Measurements from ENCODE around the gene RDH8.

The RDH8 gene

DNA sequence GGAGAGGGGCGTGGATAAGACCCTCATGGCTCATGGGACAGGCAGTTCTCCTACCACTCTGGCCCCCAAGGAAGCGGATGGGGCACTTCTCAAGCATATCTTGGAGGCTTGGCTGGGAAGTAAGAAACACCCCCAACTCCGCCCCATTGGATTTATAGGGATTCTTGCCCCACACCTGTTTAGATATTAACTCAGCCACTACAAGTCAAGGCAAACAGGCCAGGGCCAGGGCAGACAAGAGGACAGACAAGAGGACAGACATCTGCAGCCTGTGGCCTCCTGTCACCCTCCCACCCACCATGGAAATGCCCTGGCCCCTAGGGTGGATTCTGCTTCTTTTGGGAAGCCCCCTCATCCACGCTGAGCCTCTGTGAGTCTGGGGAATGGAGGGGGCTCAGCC lies 24.1 kb downstream of the RDH8 start:
- Histone ChIP-seq H3K4me3 (no peak overlapping the region), H3K9ac (ENCODE audit: insufficient read length) (no peak overlapping the region), H3K9me3 (ENCODE audit: low read depth, low read length) (no peaks in the 10 kb centered on the region), H3K27ac (no peak overlapping the region), H3K36me3 (ENCODE audit: insufficient read depth, low read length) (no peaks in the 10 kb centered on the region)
- no peak for DNase-seq (ENCODE audit: low read depth, low spot score)
- TF ChIP-seq POLR2AphosphoS5 (IDR thresholded peaks at IDR 0.05; ENCODE audit: borderline replicate concordance, low read depth, low read length): no peak
- no peak for TF ChIP-seq EZH2 (IDR thresholded peaks at IDR 0.05)
- TF ChIP-seq FOXP2 (optimal IDR thresholded peaks at IDR 0.05; ENCODE audit: control extremely low read depth, extremely low read length, insufficient read depth): no peak

DNA sequence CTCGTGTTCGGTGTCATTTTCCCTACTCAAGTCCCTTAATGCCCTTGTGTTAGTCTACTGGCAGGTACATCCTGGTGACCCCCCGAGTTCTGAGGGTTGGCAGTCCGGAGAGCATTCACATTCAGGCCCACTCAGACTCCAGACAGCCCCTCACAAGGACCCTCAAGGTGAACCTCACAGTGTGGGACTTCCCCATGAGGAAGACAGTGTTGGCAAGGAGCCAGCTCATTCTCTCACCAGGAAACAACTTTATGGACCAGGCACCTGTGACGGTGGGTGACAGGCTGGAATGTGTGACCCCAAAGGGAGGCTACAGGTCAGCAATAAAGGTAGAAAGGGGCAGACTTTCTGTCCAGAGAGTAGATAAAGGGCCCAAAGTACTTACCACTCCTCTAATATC lies 24.5 kb downstream of the RDH8 start:
- Histone ChIP-seq H3K9ac (ENCODE audit: insufficient read length) (no peak overlapping the region), H3K9me3 (ENCODE audit: low read depth, low read length) (no peaks in the 10 kb centered on the region), H3K36me3 (ENCODE audit: insufficient read depth, low read length) (no peaks in the 10 kb centered on the region), H3K4me3 (no peak overlapping the region), H3K27ac (no peak overlapping the region)
- TF ChIP-seq EZH2 (IDR thresholded peaks at IDR 0.05) (no peak), POLR2AphosphoS5 (IDR thresholded peaks at IDR 0.05; ENCODE audit: borderline replicate concordance, low read depth, low read length) (no peak), FOXP2 (optimal IDR thresholded peaks at IDR 0.05; ENCODE audit: control extremely low read depth, extremely low read length, insufficient read depth) (no peak)
- DNase-seq (ENCODE audit: low read depth, low spot score): no peak

DNA sequence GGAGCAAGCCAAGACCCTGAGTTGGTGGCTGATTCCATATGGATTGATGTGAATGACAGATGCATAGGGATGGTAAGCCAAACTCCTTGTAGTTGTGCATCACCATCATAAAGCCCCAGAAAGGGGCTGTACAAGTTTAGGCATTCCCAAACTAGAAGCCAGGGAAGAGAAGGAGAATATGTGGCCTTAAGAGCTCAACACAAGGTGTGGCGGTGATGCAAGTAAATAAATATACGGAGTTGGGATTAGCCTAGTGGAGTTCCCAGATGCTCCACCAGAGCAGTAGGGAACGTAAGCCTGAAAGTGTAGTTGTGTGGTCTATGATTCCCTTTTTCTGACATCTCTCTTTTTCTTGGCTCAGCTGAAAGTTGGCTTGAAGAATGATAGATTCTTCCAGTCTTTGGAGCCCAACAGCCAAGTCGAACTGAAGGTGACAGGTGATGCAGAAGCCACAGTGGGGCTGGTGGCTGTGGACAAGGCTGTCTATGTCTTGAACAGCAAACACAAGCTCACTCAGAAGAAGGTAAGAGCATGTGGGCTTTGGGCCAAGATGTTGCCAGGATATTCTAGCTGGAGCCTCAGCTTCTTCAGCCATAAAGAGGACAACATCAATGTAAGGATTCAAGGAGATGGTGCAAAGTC lies 30.1 kb downstream of the RDH8 start:
- H3K9me3 ChIP-seq (ENCODE audit: low read depth, low read length): no peaks in the 10 kb centered on the region
- no peak for DNase-seq (ENCODE audit: low read depth, low spot score)
- H3K9ac ChIP-seq (ENCODE audit: insufficient read length): no peak overlapping the region
- H3K4me3 ChIP-seq: no peak overlapping the region
- TF ChIP-seq EZH2 (IDR thresholded peaks at IDR 0.05) (no peak), FOXP2 (optimal IDR thresholded peaks at IDR 0.05; ENCODE audit: control extremely low read depth, extremely low read length, insufficient read depth) (no peak), POLR2AphosphoS5 (IDR thresholded peaks at IDR 0.05; ENCODE audit: borderline replicate concordance, low read depth, low read length) (no peak)
- no peak overlapping the region for H3K27ac ChIP-seq
- no peaks in the 10 kb centered on the region for H3K36me3 ChIP-seq (ENCODE audit: insufficient read depth, low read length)

DNA sequence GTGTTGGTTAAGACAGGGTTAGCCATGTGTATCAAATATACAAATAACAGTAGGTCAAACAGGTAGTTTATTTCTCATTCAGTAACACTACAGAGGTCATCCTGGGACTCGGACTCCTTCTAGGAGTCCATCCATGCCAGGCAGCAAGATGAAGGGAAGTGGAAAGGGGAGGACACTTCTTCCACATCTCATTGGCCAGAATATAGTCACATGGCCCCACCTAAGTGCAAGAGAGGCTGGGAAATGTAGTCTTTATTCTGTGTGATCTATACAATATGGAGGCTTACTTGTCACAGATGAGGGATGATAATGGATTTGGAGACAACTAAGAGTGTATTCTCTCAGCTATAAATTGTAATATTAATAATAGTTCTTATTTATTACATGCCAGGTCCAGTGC lies 31.1 kb downstream of the RDH8 start:
- TF ChIP-seq POLR2AphosphoS5 (IDR thresholded peaks at IDR 0.05; ENCODE audit: borderline replicate concordance, low read depth, low read length) (no peak), EZH2 (IDR thresholded peaks at IDR 0.05) (no peak), FOXP2 (optimal IDR thresholded peaks at IDR 0.05; ENCODE audit: control extremely low read depth, extremely low read length, insufficient read depth) (no peak)
- no peaks in the 10 kb centered on the region for H3K9me3 ChIP-seq (ENCODE audit: low read depth, low read length)
- H3K9ac ChIP-seq (ENCODE audit: insufficient read length): no peak overlapping the region
- no peak for DNase-seq (ENCODE audit: low read depth, low spot score)
- H3K36me3 ChIP-seq (ENCODE audit: insufficient read depth, low read length): no peaks in the 10 kb centered on the region
- no peak overlapping the region for H3K4me3 ChIP-seq
- H3K27ac ChIP-seq: no peak overlapping the region

DNA sequence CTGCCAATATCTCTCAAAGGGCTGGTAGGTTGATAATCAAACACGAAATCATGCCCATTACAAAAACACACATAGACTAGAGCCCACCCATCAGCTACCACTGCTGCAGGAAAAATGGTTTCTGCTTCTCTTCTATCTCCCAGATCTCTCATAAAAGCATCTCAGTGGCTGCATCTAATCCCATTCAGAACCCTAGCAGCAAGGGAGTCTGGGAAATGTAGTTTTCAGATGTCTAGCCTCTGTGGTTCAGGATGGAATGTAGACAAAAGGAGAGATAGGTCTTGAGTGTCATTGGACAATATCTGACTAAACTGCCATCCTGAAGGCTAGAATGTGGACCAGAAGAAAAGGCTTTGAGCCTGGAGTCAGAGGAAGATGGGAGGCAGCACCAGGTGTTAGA lies 32.1 kb downstream of the RDH8 start:
- H3K27ac ChIP-seq: no peak overlapping the region
- H3K4me3 ChIP-seq: no peak overlapping the region
- no peaks in the 10 kb centered on the region for H3K36me3 ChIP-seq (ENCODE audit: insufficient read depth, low read length)
- H3K9ac ChIP-seq (ENCODE audit: insufficient read length): no peak overlapping the region
- TF ChIP-seq POLR2AphosphoS5 (IDR thresholded peaks at IDR 0.05; ENCODE audit: borderline replicate concordance, low read depth, low read length) (no peak), EZH2 (IDR thresholded peaks at IDR 0.05) (no peak), FOXP2 (optimal IDR thresholded peaks at IDR 0.05; ENCODE audit: control extremely low read depth, extremely low read length, insufficient read depth) (no peak)
- H3K9me3 ChIP-seq (ENCODE audit: low read depth, low read length): no peaks in the 10 kb centered on the region
- no peak for DNase-seq (ENCODE audit: low read depth, low spot score)

DNA sequence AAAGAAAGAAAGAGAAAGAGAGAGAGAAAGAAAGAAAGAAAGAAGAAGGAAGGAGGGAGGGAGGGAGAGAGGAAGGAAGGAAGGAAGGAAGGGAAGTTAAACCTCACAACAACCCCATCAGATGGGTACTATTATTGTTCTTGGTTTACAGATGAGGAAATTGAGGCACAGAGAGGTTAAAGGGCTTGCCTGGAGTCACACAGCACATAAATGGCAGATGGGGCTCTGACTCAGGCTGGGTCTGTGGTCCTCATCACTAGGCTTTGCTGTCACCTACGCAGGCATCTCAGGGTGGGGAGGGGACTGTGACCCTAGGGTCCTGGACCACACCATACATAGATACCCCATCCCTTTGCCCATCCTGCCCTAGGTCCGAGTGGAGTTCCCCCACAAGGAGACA lies 36.3 kb downstream of the RDH8 start:
- TF ChIP-seq FOXP2 (optimal IDR thresholded peaks at IDR 0.05; ENCODE audit: control extremely low read depth, extremely low read length, insufficient read depth): no peak
- no peak for TF ChIP-seq POLR2AphosphoS5 (IDR thresholded peaks at IDR 0.05; ENCODE audit: borderline replicate concordance, low read depth, low read length)
- TF ChIP-seq EZH2 (IDR thresholded peaks at IDR 0.05): no peak
- Histone ChIP-seq H3K9me3 (ENCODE audit: low read depth, low read length) (no peaks in the 10 kb centered on the region), H3K4me3 (no peak overlapping the region), H3K36me3 (ENCODE audit: insufficient read depth, low read length) (no peaks in the 10 kb centered on the region), H3K27ac (no peak overlapping the region), H3K9ac (ENCODE audit: insufficient read length) (no peak overlapping the region)
- no peak for DNase-seq (ENCODE audit: low read depth, low spot score)

DNA sequence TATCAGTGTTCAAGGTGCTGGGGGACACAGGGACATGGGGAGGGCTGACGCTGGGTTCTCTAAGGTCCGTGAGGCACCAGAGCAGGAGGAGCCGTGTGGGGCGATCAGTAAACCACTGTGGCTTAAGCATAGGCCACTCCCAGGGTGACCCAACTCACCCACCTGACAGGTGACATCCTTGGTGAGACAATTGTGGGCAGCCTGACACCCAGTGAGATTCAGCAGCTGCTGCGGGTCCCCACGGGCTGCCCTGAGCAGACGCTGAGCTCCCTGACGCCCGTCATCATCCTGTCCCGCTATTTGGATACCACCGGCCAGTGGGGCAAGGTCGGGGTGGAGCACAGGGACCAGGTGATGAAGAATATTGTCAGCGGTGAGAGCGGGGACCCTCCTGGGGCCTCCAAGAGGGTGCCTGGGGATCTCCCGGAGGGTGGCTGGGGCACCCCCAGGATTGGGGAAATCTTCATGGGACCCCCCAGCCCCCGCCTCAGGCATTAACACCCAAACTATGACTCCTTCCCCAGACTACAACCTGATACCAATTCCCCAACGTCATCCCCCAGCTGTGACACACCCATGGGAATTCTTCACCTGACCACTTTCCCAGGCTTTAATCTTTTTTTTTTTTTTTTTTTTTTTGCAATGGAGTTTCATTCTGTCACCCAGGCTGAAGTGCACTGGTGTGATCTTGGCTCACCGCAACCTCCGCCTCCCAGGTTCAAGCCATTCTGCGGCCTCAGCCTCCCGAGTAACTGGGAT lies 39.5 kb downstream of the RDH8 start:
- no peak overlapping the region for H3K27ac ChIP-seq
- H3K9ac ChIP-seq (ENCODE audit: insufficient read length): no peak overlapping the region
- H3K9me3 ChIP-seq (ENCODE audit: low read depth, low read length): no peaks in the 10 kb centered on the region
- H3K36me3 ChIP-seq (ENCODE audit: insufficient read depth, low read length): no peaks in the 10 kb centered on the region
- no peak overlapping the region for H3K4me3 ChIP-seq
- TF ChIP-seq FOXP2 (optimal IDR thresholded peaks at IDR 0.05; ENCODE audit: control extremely low read depth, extremely low read length, insufficient read depth) (no peak), POLR2AphosphoS5 (IDR thresholded peaks at IDR 0.05; ENCODE audit: borderline replicate concordance, low read depth, low read length) (no peak), EZH2 (IDR thresholded peaks at IDR 0.05) (no peak)
- DNase-seq (ENCODE audit: low read depth, low spot score): no peak

DNA sequence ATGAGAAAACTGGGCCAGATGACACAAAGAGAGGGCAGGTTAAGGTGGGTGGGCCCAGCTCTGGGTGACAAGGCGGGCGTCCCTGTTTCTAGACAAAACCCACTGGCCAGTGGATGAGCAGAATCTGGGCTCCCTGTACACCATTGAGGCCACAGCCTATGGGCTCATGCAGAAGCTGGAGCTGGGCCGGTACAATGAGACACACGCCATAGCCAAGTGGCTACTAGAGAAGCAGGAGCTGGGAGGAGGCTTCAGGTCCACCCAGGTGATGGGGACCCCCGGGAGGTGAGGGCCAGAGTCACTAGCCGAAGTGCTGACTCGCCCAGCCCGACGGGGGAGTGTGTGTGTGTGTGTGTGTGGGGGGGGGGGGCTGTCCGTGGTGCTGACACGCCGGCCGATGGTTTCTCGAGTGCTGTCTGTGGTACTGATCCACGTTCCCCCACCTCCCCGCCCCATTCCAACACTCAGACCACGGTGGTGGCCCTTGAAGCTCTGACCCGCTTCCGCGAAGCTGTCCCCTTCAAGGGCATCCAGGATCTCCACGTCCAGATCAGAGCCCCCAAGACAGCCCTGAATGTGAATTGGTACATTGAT lies 48.5 kb downstream of the RDH8 start:
- DNase-seq (ENCODE audit: low read depth, low spot score): no peak
- Histone ChIP-seq H3K9me3 (ENCODE audit: low read depth, low read length) (no peaks in the 10 kb centered on the region), H3K4me3 (no peak overlapping the region), H3K27ac (no peak overlapping the region), H3K36me3 (ENCODE audit: insufficient read depth, low read length) (no peaks in the 10 kb centered on the region), H3K9ac (ENCODE audit: insufficient read length) (no peak overlapping the region)
- TF ChIP-seq POLR2AphosphoS5 (IDR thresholded peaks at IDR 0.05; ENCODE audit: borderline replicate concordance, low read depth, low read length): no peak
- no peak for TF ChIP-seq EZH2 (IDR thresholded peaks at IDR 0.05)
- no peak for TF ChIP-seq FOXP2 (optimal IDR thresholded peaks at IDR 0.05; ENCODE audit: control extremely low read depth, extremely low read length, insufficient read depth)

Data from SK-N-MC (cell line).